NCI-H2196 (cell line): ENCODE measurements around the gene HSD17B14.
"Not testable (repeated sequence)": the region's sequence is repeated elsewhere in the genome, so short reads cannot be mapped to it uniquely, and the experiment has no call there.

Experiments used
- DNase-seq: peaks from one replicate; lab custom pipeline; 2025; ENCODE audit not compliant: unreplicated experiment; lab: John Stamatoyannopoulos, UW

Gene HSD17B14

GRCh38 chr19:48799358-48800300, 36.7 kb downstream of the HSD17B14 start:
- DNase-seq = no peak

GRCh38 chr19:48798937-48799336, 37.4 kb downstream of the HSD17B14 start:
- DNase-seq = no peak

- no peak for DNase-seq
Measured at GRCh38 chr19:48797103-48797502, 39.2 kb downstream of the HSD17B14 start.

GRCh38 chr19:48796298-48797083, 39.8 kb downstream of the HSD17B14 start:
- no peak for DNase-seq

- DNase-seq = no peak
Measured at GRCh38 chr19:48795685-48796070, 40.6 kb downstream of the HSD17B14 start.

GRCh38 chr19:48795055-48795684, 41.1 kb downstream of the HSD17B14 start:
- peak; percentile 94 for DNase-seq

- DNase-seq = no peak
Measured at GRCh38 chr19:48794291-48794690, 42.0 kb downstream of the HSD17B14 start.

- no peak for DNase-seq
Measured at GRCh38 chr19:48793271-48793670, 43.0 kb downstream of the HSD17B14 start.

GRCh38 chr19:48787331-48787730, 49.0 kb downstream of the HSD17B14 start:
- not testable (repeated sequence) for DNase-seq

- not testable (repeated sequence) for DNase-seq
Measured at GRCh38 chr19:48786422-48786821, 49.9 kb downstream of the HSD17B14 start.

GRCh38 chr19:48784527-48784926, 51.8 kb downstream of the HSD17B14 start:
- DNase-seq = no peak

- no peak for DNase-seq
Measured at GRCh38 chr19:48780631-48781391, 55.5 kb downstream of the HSD17B14 start.

GRCh38 chr19:48779636-48780035, 56.7 kb downstream of the HSD17B14 start:
- no peak for DNase-seq

- no peak for DNase-seq
Measured at GRCh38 chr19:48777720-48778119, 58.6 kb downstream of the HSD17B14 start.

GRCh38 chr19:48777139-48777538, 59.2 kb downstream of the HSD17B14 start:
- no peak for DNase-seq

GRCh38 chr19:48772503-48772953, 63.8 kb downstream of the HSD17B14 start:
- DNase-seq = peak; percentile 12

GRCh38 chr19:48770734-48771472, 65.4 kb downstream of the HSD17B14 start:
- no peak for DNase-seq

- no peak for DNase-seq
Measured at GRCh38 chr19:48770266-48770665, 66.0 kb downstream of the HSD17B14 start.

GRCh38 chr19:48768994-48769713, 67.1 kb downstream of the HSD17B14 start:
- DNase-seq = no peak
